HG03139 (cell line): Measurements from ENCODE around the gene EID3.
"Not testable (repeated sequence)": the region's sequence is repeated elsewhere in the genome, so short reads cannot be mapped to it uniquely, and the experiment has no call there.

Experiments used
- ATAC-seq: cut with Tn5 transposase; IDR thresholded peaks from one replicate; pipeline ENCODE4 v1.9.1; 2021; ENCODE audit not compliant: unreplicated experiment

Gene EID3

GRCh38 chr12:104303538-104304151 is at the start of gene EID3:
Gene EID3, plus strand, starts transcription at chr12:104303739. Its CDS starts 196 bp downstream, at chr12:104303935.
- peak; percentile 88 for ATAC-seq

- ATAC-seq, result no peak
These were observed 45.5 kb upstream of the EID3 start for GRCh38 chr12:104257913-104258472.

- ATAC-seq, result no peak
These were observed 45.0 kb upstream of the EID3 start for GRCh38 chr12:104258476-104259067.

GRCh38 chr12:104263026-104263425 is 40.5 kb upstream of the EID3 start:
- ATAC-seq, result no peak

GRCh38 chr12:104263580-104264358 is 39.8 kb upstream of the EID3 start:
- no peak for ATAC-seq

GRCh38 chr12:104265436-104265835 is 38.1 kb upstream of the EID3 start:
- not testable (repeated sequence) for ATAC-seq

GRCh38 chr12:104272938-104273337 is 30.6 kb upstream of the EID3 start:
- no peak for ATAC-seq

- no peak for ATAC-seq
These were observed 30.0 kb upstream of the EID3 start for GRCh38 chr12:104273503-104273902.

- no peak for ATAC-seq
These were observed 28.7 kb upstream of the EID3 start for GRCh38 chr12:104274811-104275210.

- no peak for ATAC-seq
These were observed 27.9 kb upstream of the EID3 start for GRCh38 chr12:104275689-104276088.

GRCh38 chr12:104276273-104277131 is 27.0 kb upstream of the EID3 start:
- no peak for ATAC-seq

- ATAC-seq, result no peak
These were observed 24.4 kb upstream of the EID3 start for GRCh38 chr12:104279164-104279563.

- ATAC-seq, result no peak
These were observed 23.4 kb upstream of the EID3 start for GRCh38 chr12:104280111-104280510.

GRCh38 chr12:104280717-104281458 is 22.7 kb upstream of the EID3 start:
- no peak for ATAC-seq

- no peak for ATAC-seq
These were observed 21.9 kb upstream of the EID3 start for GRCh38 chr12:104281636-104282035.

GRCh38 chr12:104282109-104282508 is 21.4 kb upstream of the EID3 start:
- no peak for ATAC-seq

GRCh38 chr12:104285740-104286515 is 17.6 kb upstream of the EID3 start:
- no peak for ATAC-seq

- ATAC-seq, result peak; percentile 84
These were observed 16.7 kb upstream of the EID3 start for GRCh38 chr12:104286516-104287482.
